GOT3 (cell line): ENCODE results near the gene ASTN2.
"Not testable (repeated sequence)": the region's sequence is repeated elsewhere in the genome, so short reads cannot be mapped to it uniquely, and the experiment has no call there.

Source experiments
- DNase-seq: peaks from one replicate; lab custom pipeline; 2025; ENCODE audit warnings: mixed read lengths; lab: John Stamatoyannopoulos, UW

The ASTN2 gene

DNA sequence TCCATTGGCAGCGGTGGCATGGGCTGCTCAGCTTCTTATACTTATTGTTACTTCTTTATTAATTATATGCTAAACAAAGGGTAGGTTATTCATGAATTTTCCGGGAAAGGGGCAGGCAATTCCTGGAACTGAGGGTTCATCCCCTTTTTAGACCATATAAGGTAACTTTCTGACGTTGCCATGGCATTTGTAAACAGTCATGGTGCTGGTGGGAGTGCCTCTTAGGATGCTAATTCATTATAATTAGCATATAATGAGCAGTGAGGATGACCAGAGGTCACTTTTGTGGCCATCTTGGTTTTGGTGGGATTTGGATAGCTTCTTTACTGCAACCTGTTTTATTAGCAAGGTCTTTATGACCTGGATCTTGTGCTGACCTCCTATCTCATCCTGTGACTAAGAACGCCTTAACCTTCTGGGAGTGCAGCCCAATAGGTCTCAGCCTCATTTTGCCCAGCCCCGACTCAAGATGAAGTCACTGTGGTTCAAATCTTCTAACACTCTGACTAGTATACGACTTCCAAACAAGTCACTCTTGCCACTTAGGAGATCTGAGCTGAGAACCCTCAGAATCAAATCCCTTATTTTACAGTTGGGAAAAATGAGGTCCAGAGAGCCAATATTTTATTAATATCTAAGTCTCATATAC lies 490.3 kb downstream of the ASTN2 start:
- no peak for DNase-seq

DNA sequence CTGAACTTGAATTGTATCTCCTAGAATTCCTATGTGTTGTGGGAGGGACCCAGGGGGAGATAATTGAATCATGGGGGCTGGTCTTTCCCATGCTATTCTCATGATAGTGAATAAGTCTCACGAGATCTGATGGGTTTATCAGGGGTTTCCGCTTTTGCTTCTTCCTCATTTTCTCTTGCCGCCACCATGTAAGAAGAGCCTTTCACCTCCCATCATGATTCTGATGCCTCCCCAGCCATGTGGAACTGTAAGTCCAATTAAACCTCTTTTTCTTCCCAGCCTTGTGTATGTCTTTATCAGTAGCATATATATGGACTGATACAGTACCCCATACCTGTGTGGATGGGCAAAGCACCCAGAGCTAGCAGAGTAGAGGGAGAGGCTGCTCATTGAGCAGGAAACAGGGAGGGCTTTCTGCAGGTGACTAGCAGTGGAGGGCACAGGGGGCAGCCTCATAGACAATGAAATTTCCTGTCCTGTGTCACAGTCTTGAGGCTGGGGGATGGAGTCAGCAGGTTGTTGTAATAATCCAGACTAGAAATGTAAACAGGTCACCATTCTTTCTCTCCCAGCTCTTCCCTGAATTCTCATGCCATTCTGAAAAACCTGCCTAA lies 496.9 kb downstream of the ASTN2 start:
- DNase-seq = not testable (repeated sequence)

DNA sequence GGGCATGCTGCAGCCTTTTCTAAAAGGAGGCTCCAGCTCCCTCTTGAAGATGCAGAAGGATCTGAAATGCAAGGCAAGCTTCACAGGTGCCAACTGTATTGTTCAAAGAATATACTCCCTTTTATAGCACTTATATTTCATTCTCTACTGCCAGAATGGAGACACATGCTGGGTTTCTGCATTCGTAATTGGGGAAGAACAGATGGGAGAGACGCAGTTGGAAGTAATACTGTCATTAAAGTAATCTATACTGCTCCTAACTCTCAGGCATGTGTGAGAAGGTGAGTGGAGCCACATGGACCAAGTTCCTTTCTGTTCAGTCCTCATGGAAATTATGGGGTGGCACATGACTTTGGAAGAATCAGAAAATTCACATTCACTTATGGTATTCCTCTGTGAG lies 501.3 kb downstream of the ASTN2 start:
- no peak for DNase-seq

DNA sequence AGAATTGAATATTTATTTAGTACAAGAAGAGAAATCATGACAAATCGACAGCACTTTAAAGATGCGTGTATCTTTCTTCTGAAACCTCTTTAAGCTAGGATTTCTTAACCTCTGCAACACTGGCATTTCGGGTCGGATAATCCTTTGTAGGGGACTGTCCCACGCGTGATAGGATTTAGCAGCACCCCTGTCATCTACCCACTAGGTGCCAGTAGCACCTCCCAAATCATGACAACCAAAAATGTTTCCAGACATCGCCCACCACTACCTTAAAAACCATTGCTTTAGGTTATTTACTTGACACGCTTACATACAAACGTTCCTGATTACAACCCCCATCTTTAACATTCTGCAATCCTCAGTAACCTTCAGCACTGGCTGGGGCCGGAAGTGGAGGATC lies 504.7 kb downstream of the ASTN2 start:
- DNase-seq = no peak

DNA sequence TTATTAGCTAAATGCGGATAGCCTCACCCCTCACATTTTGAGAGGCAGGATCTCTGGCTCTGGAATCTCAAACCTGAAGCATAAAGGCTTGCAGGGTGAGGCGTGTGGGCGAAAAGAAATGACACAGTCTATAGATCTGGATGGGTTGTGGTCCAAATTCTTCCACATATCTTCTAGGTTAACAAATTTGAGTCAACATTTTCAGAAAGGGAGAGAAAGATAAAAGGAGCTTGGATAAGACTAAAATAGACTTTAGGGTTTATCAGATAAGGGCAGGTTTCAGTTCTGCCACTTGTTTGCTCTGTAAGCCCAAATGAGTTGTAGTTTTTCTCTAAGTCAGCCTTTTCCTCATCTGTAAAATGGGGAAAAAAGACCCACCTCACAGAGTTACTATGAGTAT lies 506.9 kb downstream of the ASTN2 start:
- no peak for DNase-seq

DNA sequence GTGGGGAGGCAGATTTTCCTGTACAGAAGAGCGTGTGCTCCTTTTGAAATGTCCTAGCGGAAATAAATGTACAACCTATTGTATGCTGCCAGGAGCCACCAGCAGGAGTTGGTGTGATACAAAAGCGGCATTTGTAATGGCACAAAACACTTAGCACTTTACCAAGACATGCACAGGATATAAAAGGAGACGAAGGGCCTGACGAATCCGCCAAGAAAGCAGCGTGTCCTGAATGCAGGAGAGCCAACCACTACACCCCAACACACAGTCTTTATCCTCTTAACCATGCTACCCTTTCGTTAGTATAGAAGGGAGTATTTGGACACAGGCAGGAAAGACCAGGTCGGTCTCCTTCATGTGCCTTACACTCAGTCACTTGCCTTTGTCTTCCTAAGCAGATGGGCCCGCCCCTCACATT lies 509.7 kb downstream of the ASTN2 start:
- DNase-seq = no peak

DNA sequence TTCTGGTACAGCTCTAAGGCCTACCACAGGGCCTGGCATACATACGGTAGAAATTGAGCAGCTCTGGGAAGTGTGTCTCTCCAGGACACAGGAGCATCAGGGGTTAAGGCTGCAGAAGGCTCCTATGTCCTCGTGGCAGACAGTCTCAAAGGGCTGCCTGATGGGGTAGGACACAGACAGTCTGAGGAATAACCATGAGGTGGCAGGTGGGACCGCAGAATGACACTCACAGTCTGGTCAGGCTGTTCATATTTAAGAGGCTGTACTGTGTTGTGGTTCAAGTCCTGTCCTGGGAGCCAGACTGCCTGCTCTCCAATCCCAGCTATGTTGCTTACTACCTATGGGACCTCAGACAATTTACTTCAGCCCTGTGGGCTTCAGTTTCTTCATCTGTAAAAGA lies 510.7 kb downstream of the ASTN2 start:
- DNase-seq = no peak

DNA sequence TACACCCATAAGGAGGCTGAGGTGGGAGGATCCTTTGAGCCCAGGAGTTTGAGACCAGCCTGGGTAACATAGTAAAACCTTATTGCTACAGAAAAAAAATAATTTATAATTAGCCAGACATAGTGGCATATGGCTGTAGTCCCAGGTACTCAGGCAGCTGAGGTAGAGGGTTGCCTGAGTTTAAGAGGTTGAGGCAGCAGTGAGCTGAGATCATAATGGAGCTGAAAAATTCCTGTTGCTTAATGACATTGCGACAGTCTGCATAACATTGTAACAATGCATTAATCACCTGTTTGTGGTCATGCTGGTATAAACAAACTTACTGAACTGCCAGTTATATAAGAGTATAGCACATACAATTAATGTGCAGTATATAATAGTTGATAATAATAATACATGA lies 513.6 kb downstream of the ASTN2 start:
- DNase-seq = no peak

DNA sequence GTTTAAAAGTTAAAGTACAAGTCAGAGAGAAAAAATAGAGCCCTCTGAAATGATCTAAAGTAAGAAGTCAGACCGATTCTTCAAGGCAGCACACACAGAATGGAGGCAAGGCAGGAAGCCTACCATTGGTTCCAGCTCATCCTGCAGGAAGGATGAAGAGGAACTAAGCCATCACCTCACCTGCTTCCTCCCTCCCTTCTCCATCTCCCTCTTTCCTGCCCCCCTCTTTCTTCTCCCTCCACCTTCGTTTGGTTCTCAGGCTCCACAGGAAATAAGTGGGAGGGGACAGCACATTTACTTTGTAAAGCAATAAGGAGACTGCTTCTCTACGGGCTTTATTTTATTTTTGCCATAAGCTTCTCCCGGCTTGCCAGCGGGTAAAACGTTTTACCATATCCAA lies 514.3 kb downstream of the ASTN2 start:
- no peak for DNase-seq

DNA sequence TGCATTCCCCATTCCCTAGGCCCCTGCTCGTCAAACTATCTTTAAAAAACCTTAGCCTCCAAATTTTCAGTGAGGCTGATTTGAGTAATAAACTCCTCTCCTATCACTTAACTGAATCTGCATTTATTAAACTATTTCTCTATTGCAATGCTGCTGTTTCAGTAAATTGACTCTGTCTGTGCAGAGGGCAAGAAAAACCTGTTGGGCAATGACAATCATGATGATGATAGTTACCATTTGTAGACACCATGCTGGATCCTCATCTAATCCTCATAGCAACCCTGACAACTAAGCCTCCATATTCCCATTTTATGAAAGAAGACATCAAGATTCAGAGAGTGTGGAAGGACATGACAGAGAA lies 514.9 kb downstream of the ASTN2 start:
- DNase-seq = no peak

DNA sequence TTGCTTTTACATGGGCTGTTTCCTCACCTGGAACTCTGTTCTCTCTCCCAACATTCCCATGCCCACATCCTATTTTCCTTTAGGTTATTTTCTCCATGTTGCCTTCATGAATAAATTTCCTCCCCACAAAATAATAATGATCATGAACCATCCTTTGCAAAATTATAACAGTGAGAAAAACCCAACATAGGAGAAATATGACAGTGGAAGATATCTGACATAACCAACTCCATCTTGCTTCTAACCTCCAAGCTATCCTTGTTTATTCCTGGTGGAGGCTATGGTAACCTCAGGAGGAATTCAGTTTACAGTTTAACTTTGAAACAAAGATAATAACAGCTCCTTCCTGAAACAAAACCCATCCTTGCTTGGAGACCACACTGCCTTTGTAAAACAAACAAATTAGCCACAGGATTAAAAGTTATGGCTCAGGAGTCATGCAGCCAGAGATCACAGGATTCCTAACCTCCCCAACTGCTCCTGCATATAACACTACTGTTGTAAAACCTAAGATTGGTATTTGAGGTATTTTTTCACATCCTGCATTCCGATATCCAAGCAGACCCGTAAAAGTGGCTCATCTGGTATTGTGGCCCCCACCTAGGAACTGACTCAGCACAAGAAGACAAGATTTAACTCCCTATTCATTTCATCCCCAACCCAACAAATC lies 515.4 kb downstream of the ASTN2 start:
- no peak for DNase-seq

DNA sequence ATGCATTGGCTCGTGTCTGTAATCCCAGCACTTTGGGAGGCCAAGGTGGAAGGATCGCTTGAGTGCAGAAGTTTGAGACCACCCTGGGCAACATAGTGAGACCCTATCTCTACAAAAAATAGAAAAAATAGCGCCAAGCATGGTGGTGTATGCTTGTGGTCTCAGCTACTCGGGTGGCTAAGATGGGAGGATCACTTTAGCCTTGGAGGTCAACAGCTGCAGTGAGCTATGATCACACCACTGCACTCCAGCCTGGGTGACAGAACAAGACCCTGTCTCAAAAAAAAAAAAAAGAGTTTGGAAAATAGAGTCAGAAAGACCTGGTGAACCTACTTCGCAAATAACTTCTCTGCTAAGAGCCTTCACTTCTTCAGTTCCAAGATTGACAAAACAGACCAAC lies 516.7 kb downstream of the ASTN2 start:
- DNase-seq = not testable (repeated sequence)

DNA sequence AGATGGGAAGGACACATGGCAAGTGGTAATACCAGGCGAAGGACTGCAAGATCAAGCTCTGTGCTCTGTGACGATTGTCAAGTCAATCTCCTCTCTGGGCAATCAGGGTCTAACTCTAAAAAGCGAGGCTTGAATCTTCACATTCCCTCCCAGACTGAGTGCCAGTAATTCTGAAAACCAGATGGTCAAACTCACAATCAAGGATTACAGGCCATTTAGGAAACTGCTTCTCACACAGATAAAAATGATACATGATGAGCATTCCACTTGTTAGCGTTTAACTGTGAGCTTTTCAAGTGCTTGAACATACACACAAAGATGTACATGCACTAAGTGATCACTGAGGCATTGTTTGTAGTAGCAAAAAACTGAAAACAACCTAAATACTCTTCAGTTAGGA lies 517.7 kb downstream of the ASTN2 start:
- DNase-seq = no peak

DNA sequence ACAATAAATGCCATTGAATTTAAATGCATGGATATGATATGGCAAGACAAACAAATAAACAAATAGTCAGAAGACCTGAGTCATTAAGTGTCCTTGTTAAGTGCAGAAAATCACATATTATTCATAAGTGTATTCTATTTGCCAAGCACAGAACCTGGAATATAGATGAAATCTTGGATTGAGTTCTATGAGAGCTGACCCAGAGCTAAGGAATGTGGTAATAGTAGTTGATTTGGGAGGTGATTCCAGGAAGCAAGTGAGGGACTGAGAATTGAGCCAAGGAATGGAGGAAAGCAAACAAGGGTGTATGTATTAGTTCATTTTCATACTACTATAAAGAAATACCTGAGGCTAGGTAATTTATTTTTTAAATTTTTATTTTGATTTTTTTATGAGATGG lies 518.9 kb downstream of the ASTN2 start:
- DNase-seq = no peak

DNA sequence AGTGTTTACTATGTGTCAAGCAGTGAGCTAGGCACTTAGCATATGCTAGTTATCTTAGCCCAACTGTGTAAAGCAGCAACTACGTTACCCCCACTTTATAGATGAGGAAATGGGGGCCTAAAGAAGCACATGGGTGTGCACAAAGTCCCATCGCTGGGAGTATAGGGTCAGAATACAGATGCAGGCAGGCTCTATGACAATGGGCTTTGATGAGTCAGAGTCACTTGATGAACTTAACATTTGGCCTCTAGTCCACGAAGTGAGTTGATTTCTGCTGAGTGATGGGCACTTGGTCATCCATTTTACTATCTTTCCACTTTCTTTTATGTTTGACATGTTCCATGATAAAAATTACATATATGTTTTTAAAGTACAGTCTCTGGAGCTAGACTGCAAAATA lies 523.4 kb downstream of the ASTN2 start:
- DNase-seq = no peak

DNA sequence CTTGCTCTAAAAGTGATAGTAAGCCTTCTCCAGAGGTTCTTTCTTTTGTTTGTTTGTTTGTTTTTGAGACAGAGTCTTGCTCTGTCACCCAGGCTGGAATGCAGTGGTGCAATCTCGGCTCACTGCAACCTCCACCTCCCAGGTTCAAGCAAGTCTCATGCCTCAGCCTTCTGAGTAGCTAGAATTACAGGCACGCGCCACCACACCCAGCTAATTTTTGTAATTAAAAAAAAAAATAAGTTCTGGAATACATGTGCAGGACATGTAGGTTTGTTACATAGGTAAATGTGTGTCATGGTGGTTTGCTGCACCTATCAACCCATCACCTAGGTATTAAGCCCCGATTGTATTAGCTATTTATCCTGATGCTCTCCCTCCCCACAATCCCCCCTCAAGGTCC lies 526.4 kb downstream of the ASTN2 start:
- DNase-seq = not testable (repeated sequence)

DNA sequence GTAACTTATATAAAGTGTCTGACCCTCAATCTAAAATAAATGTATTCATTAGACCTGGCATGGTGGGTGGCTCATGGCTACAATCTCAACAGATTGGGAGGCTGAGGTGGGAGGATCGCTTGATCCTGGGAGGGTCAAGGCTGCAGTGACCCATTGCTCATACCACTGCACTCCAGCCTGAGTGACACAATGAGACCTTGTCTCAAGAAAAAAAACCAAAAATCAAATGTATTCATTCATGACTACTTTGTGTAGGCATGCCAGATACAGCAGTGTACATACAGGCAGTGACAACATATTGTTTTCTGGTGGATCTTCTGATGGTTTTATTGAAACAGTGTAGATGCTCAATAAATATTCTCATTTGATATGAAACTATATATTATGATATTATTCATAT lies 526.8 kb downstream of the ASTN2 start:
- no peak for DNase-seq

DNA sequence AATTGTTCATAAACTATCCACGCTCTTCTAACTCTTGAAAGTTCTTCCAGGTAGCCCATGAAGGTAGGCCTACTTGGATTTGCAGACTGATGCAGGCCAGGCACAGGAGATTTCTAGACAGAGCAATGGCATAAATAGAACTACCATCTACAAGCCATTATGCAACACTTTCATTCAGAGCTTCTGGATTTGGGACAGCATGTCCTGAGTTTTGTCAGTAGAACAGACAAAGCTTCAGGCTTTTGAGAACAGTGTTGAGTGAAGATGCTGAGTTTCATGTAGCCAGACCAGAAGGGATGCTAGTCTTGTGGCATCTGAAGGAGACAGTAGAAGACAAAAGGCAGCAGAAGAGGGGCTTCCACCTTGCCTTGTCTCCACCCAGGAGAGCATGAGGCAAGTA lies 531.2 kb downstream of the ASTN2 start:
- DNase-seq = no peak

DNA sequence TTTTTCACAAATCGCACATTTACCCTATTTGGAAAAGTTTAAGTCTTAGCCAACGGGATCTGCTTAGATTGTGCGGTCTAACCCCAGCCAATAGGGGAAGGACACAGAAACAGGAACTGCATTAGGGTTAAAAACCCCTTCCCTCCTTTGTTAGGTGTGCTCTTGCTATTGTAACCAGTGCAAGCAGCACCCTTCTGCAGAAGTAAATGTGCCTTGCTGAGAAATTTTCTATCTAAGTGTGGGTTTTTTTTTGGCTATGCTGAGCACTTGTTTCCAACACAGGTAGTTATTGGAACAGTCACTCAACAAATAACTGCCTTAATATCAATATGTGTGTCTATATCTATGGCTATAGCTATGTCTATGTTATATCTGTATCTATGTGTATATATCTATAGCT lies 537.8 kb downstream of the ASTN2 start:
- no peak for DNase-seq

DNA sequence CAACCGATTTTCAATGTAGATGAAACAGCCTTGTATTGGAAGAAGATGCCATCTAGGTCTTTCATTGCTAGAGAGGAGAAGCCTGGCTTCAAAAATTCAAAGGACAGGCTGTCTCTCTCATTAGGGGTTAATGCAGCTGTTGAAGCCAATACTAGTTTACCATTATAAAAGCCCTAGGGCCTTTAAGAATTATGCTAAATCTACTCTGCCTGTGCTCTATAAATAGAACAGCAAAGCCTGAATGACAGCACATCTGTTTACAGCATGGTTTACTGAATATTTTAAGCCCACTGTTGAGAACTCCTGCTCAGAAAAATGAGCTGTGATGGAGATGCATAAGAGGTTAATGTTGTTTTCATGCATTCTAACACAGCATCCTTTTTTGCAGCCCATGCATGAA lies 539.3 kb downstream of the ASTN2 start:
- DNase-seq = no peak

DNA sequence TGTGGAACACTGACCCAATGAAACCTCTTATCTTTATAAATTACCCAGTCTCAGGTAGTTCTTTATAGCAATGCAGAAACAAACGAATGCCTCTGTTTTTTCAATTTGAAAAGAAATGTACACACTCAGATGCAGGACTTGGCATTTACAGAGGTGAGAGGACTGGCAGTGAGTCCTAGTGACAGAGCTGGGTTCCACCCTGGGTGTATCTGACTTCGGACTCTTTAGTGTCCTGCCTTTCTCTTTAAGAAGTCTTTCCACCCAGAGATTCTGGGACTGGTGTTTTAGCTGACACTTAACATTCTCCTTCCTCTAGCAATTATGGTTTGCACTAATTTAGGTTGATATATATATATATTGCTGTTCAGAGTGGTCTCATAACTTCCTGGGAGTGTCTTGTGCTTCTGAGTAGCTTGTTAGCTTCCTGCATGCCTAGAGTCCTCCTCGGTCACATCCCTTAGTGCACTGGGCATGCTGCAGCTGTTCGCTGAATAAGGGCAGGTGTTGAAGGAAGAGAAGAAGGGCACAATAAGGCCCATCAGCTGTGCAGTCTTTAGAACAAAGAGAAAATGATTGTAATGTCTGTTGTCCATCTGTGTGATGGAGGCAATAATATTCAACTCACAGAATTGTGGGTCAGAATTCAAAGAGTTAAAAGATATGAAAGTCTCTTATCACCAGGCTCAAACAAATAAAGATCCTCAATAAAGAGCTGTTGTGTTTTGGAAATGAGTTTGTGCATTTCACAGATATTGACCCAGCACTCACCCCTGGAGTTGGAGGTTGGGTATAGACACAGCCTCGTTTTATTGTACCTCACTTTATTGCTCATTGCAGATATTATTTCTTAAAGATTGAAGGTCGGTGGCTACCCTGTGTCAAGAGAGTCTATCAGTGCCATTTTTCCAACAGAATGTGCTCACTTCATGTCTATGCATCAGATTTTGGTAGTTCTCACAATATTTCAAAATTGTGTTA lies 540.6 kb downstream of the ASTN2 start:
- DNase-seq = no peak

DNA sequence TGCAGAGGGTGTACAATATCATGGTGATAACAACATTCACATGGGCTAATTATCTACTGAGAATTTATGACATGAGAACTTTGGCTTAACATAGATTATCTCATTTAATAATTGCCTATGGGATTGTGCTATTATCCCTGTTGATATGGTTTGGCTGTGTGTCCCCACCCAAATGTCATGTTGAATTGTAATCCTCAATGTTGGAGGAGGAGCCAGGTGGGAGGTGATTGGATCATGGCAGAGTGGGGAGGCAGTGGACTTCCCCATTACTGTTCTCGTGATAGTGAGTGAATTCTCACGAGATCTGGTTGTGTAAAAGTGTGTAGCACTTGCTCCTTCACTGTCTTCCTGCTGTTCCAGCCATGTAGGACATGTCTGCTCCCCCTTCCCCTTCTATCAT lies 541.4 kb downstream of the ASTN2 start:
- no peak for DNase-seq

DNA sequence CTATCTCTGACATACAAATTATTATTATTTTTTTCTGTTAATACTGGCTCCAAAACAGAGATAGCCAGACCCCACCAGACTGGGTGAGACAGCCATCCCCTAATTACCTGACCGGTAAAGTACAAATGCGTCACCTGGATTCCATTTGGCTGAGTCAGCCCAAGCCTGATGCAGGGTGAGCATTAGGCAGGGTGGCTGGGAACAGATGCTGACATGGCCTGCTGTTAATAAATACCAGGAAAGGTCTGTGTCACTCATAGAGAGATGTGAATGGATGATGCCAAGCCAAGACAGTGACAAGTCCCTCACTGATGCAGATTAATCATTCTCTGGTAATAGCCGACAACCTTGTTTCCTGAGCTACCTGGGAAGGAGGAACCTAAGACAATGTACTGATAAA lies 544.3 kb downstream of the ASTN2 start:
- no peak for DNase-seq
